HEK293 (cell line): ENCODE results near the gene OPA1.

Source experiments
- BCL11B ChIP-seq: fragments of 450-650 bp; formaldehyde crosslinking; IDR thresholded peaks from 2 replicates; pipeline ENCODE4 v1.5.1; 2016; ENCODE audit warnings: low read depth, missing biosample characterization, missing genetic modification characterization
- KLF8 ChIP-seq: fragments of 450-650 bp; formaldehyde crosslinking; IDR thresholded peaks from 2 replicates; pipeline ENCODE4 v1.5.1; 2016; ENCODE audit warnings: missing biosample characterization, missing genetic modification characterization
- TCF7L2 ChIP-seq: IDR thresholded peaks from 2 replicates; pipeline ENCODE4 v1.6.1; 2011; ENCODE audit warnings: low read depth, mild to moderate bottlenecking, inconsistent platforms, low read length, moderate library complexity, borderline replicate concordance
- WT1 ChIP-seq: fragments of 450-650 bp; formaldehyde crosslinking; IDR thresholded peaks from 2 replicates; pipeline ENCODE4 v1.5.1; 2016; ENCODE audit warnings: missing biosample characterization, missing genetic modification characterization
- ZBTB7A ChIP-seq: fragments of 450-650 bp; formaldehyde crosslinking; IDR thresholded peaks from 2 replicates; pipeline ENCODE4 v1.5.1; 2016; ENCODE audit warnings: low read depth, missing biosample characterization, missing genetic modification characterization
- ZNF24 ChIP-seq: fragments of 450-650 bp; formaldehyde crosslinking; IDR thresholded peaks from 2 replicates; pipeline ENCODE4 v1.5.1; 2016; ENCODE audit warnings: missing biosample characterization, missing genetic modification characterization
- ZNF274 ChIP-seq, 2 experiments: fragments of 200-500 bp in 1 of 2; fragments of 450-650 bp in 1 of 2; sonication (Bioruptor generic) in 1 of 2; formaldehyde crosslinking in 1 of 2; IDR thresholded peaks; 2 replicates each; pipeline versions ENCODE4 v1.5.1 to v1.6.1; 2014 to 2016; ENCODE audit warnings: borderline replicate concordance in 1 of 2, inconsistent platforms in 1 of 2, low read length in 1 of 2, missing biosample characterization in 1 of 2, missing genetic modification characterization in 1 of 2
- ZNF292 ChIP-seq: fragments of 450-650 bp; formaldehyde crosslinking; IDR thresholded peaks from 2 replicates; pipeline ENCODE4 v1.5.1; 2016; ENCODE audit warnings: low read depth, missing biosample characterization, missing genetic modification characterization, borderline replicate concordance
- ZNF398 ChIP-seq: fragments of 450-650 bp; formaldehyde crosslinking; IDR thresholded peaks from 2 replicates; pipeline ENCODE4 v1.5.1; 2017; ENCODE audit warnings: missing biosample characterization, missing genetic modification characterization
- ZNF433 ChIP-seq: fragments of 450-650 bp; formaldehyde crosslinking; IDR thresholded peaks from 2 replicates; pipeline ENCODE4 v1.5.1; 2016; ENCODE audit warnings: missing biosample characterization, missing genetic modification characterization, low read depth
- ZNF530 ChIP-seq: fragments of 450-650 bp; formaldehyde crosslinking; IDR thresholded peaks from 2 replicates; pipeline ENCODE4 v1.5.1; 2016; ENCODE audit warnings: low read depth, missing biosample characterization, missing genetic modification characterization
- TF ChIP-seq, protein P1 (sequence below): fragments of 450-650 bp; formaldehyde crosslinking; IDR thresholded peaks from 2 replicates; pipeline ENCODE4 v1.5.1; 2016; ENCODE audit warnings: missing biosample characterization, missing genetic modification characterization
- TF ChIP-seq, protein P2 (sequence below): fragments of 450-650 bp; formaldehyde crosslinking; IDR thresholded peaks from 2 replicates; pipeline ENCODE4 v1.5.1; 2016; ENCODE audit warnings: missing biosample characterization, missing genetic modification characterization, borderline replicate concordance

DNA sequence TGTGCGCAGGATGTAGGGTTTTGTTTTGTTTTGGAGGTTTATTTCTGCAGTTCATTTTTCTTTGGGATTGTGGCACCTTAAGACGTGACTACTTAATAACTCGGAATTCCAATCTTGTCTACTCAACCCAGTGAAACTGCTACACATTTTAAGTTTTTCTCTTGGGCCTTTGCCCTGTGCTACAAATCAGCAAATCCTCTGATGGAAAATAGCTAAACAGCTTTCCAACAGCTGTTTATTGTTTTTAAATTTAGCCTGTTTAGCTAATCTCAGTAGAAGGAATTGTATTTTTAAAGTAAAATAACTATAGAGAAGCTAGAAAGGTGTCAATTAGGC, 48.4 kb downstream of the OPA1 start:
- no peak for TF ChIP-seq ZNF530 (tag by site-specific recombination)
- TF ChIP-seq ZBTB7A (tag by site-specific recombination): no peak
- no peak for TF ChIP-seq ZNF274 (IDR thresholded peaks at IDR 0.05; ENCODE audit: low read length)
- TF ChIP-seq ZNF274 (tag by site-specific recombination; IDR thresholded peaks at IDR 0.05; ENCODE audit: borderline replicate concordance): no peak
- TF ChIP-seq KLF8 (tag by site-specific recombination): no peak
- no peak for TF ChIP-seq BCL11B (tag by site-specific recombination)
- TF ChIP-seq ZNF24 (tag by site-specific recombination): no peak
- TF ChIP-seq, protein P1, sequence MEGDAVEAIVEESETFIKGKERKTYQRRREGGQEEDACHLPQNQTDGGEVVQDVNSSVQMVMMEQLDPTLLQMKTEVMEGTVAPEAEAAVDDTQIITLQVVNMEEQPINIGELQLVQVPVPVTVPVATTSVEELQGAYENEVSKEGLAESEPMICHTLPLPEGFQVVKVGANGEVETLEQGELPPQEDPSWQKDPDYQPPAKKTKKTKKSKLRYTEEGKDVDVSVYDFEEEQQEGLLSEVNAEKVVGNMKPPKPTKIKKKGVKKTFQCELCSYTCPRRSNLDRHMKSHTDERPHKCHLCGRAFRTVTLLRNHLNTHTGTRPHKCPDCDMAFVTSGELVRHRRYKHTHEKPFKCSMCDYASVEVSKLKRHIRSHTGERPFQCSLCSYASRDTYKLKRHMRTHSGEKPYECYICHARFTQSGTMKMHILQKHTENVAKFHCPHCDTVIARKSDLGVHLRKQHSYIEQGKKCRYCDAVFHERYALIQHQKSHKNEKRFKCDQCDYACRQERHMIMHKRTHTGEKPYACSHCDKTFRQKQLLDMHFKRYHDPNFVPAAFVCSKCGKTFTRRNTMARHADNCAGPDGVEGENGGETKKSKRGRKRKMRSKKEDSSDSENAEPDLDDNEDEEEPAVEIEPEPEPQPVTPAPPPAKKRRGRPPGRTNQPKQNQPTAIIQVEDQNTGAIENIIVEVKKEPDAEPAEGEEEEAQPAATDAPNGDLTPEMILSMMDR (tag by site-specific recombination): no peak
- no peak for TF ChIP-seq ZNF433 (tag by site-specific recombination)
- no peak for TF ChIP-seq TCF7L2
- TF ChIP-seq, protein P2, sequence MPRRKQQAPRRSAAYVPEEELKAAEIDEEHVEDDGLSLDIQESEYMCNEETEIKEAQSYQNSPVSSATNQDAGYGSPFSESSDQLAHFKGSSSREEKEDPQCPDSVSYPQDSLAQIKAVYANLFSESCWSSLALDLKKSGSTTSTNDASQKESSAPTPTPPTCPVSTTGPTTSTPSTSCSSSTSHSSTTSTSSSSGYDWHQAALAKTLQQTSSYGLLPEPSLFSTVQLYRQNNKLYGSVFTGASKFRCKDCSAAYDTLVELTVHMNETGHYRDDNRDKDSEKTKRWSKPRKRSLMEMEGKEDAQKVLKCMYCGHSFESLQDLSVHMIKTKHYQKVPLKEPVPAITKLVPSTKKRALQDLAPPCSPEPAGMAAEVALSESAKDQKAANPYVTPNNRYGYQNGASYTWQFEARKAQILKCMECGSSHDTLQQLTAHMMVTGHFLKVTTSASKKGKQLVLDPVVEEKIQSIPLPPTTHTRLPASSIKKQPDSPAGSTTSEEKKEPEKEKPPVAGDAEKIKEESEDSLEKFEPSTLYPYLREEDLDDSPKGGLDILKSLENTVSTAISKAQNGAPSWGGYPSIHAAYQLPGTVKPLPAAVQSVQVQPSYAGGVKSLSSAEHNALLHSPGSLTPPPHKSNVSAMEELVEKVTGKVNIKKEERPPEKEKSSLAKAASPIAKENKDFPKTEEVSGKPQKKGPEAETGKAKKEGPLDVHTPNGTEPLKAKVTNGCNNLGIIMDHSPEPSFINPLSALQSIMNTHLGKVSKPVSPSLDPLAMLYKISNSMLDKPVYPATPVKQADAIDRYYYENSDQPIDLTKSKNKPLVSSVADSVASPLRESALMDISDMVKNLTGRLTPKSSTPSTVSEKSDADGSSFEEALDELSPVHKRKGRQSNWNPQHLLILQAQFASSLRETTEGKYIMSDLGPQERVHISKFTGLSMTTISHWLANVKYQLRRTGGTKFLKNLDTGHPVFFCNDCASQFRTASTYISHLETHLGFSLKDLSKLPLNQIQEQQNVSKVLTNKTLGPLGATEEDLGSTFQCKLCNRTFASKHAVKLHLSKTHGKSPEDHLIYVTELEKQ (tag by site-specific recombination): no peak
- no peak for TF ChIP-seq ZNF292 (tag by site-specific recombination)
- no peak for TF ChIP-seq WT1
- TF ChIP-seq ZNF398 (tag by site-specific recombination): no peak
